Caco-2 (cell line): ENCODE results near the gene KMT2D. TPM values are rescaled to one million over a fixed set of nuclear protein-coding genes. Genes with fewer than 3 reads are reported as not detected.

ENCODE experiments used
- BruUV-seq: library from RNA; stranded (reverse); fragments of 400-500 nt; replicated peaks from 2 replicates; lab custom pipeline; 2021; lab: Mats Ljungman, UMichigan
- CTCF ChIA-PET: fragments of 300-600 bp; sonication (Branson Sonifier 250); formaldehyde crosslinking; loops from one replicate; lab custom pipeline; 2022; ENCODE audit warnings: antibody characterized with exemption; lab: Charles Lee
- POLR2A ChIA-PET: fragments of 300-600 bp; sonication (Branson Sonifier 250); formaldehyde crosslinking; loops from one replicate; lab custom pipeline; 2022; ENCODE audit warnings: antibody characterized with exemption; lab: Charles Lee
- DNase-seq, 2 experiments: peaks; one replicate each; pipeline versions ENCODE4 v3.0.0 to v3.0.0-alpha.2; 2020 to 2022
- H3K27me3 ChIP-seq: replicated peaks from 2 replicates; pipeline ENCODE4 v1.6.0; 2011; ENCODE audit warnings: low read length; ENCODE audit not compliant: control insufficient read depth, insufficient read depth
- H3K36me3 ChIP-seq: 2 replicates; pipeline ENCODE4 v1.5.1; 2011; ENCODE audit warnings: low read length; ENCODE audit not compliant: control insufficient read depth, insufficient read depth
- H3K4me1 ChIP-seq: fragments of 250-450 bp; sonication (Bioruptor Pico); 2 replicates; pipeline ENCODE4 v1.5.1; 2020; ENCODE audit warnings: mild to moderate bottlenecking
- H3K4me3 ChIP-seq: 2 replicates; pipeline ENCODE4 v1.5.1; 2011; ENCODE audit warnings: low read depth, mild to moderate bottlenecking, control low read depth, low read length
- H3K9me3 ChIP-seq: fragments of 250-450 bp; sonication (Bioruptor Pico); 2 replicates; pipeline ENCODE4 v1.5.1; 2020; ENCODE audit warnings: mild to moderate bottlenecking, moderate library complexity
- H3K27ac Mint-ChIP-seq: one replicate; pipeline ENCODE4 v1.8.0; 2022; ENCODE audit warnings: mixed read lengths; ENCODE audit not compliant: unreplicated experiment
- H3K27me3 Mint-ChIP-seq: one replicate; pipeline ENCODE4 v1.8.0; 2022; ENCODE audit warnings: mixed read lengths; ENCODE audit not compliant: insufficient read depth, unreplicated experiment
- H3K36me3 Mint-ChIP-seq: one replicate; pipeline ENCODE4 v1.8.0; 2022; ENCODE audit warnings: mild to moderate bottlenecking, mixed read lengths; ENCODE audit not compliant: insufficient read depth, unreplicated experiment
- H3K4me1 Mint-ChIP-seq: one replicate; pipeline ENCODE4 v1.8.0; 2022; ENCODE audit warnings: low read depth, mixed read lengths; ENCODE audit not compliant: unreplicated experiment
- H3K4me3 Mint-ChIP-seq: one replicate; pipeline ENCODE4 v1.8.0; 2022; ENCODE audit warnings: mild to moderate bottlenecking, moderate library complexity, mixed read lengths; ENCODE audit not compliant: unreplicated experiment
- H3K9me3 Mint-ChIP-seq: one replicate; pipeline ENCODE4 v1.8.0; 2022; ENCODE audit warnings: mixed read lengths; ENCODE audit not compliant: unreplicated experiment
- intact Hi-C: fragments of 100-400 bp; cut with micrococcal nuclease; formaldehyde crosslinking; loops from one replicate; pipeline ENCODE4 v1.10.0; 2022; ENCODE audit not compliant: unreplicated experiment
- total RNA-seq: library from RNA; stranded (reverse); gene quantifications from 2 replicates; pipeline ENCODE4 v1.2.3, GENCODE V29; 2022
- TF ChIP-seq, protein P1 (sequence below), 2 experiments: fragments of 200-600 bp in 1 of 2; IDR thresholded peaks; 1 replicate in 1 of 2; 2 replicates in 1 of 2; pipeline versions ENCODE4 v1.5.1 to v1.8.0; 2011 to 2022; ENCODE audit warnings: antibody characterized with exemption in 1 of 2, control low read depth in 1 of 2, inconsistent platforms in 1 of 2, low read depth in 1 of 2, low read length in 1 of 2, mild to moderate bottlenecking in 1 of 2, moderate library complexity in 1 of 2; ENCODE audit not compliant: insufficient read depth in 1 of 2, severe bottlenecking in 1 of 2, unreplicated experiment in 1 of 2

Gene KMT2D
- total RNA-seq, 1 experiment from 2014 or later, result 139 TPM

- ChIA-PET CTCF (no interaction called here), POLR2A (no interaction called here)
- no peaks in the 10 kb centered on the region for H3K4me1 Mint-ChIP-seq
- TF ChIP-seq, protein P1, sequence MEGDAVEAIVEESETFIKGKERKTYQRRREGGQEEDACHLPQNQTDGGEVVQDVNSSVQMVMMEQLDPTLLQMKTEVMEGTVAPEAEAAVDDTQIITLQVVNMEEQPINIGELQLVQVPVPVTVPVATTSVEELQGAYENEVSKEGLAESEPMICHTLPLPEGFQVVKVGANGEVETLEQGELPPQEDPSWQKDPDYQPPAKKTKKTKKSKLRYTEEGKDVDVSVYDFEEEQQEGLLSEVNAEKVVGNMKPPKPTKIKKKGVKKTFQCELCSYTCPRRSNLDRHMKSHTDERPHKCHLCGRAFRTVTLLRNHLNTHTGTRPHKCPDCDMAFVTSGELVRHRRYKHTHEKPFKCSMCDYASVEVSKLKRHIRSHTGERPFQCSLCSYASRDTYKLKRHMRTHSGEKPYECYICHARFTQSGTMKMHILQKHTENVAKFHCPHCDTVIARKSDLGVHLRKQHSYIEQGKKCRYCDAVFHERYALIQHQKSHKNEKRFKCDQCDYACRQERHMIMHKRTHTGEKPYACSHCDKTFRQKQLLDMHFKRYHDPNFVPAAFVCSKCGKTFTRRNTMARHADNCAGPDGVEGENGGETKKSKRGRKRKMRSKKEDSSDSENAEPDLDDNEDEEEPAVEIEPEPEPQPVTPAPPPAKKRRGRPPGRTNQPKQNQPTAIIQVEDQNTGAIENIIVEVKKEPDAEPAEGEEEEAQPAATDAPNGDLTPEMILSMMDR (IDR thresholded peaks at IDR 0.05; ENCODE audit: insufficient read depth in 1 of 2, low read depth in 1 of 2, low read length in 1 of 2, severe bottlenecking in 1 of 2, unreplicated experiment in 1 of 2), result no peak
- Histone ChIP-seq H3K36me3 (peaks cover 15% of the 10 kb centered on the region), H3K27me3 (no peaks in the 10 kb centered on the region), H3K4me3 (no peak overlapping the region), H3K9me3 (no peaks in the 10 kb centered on the region), H3K4me1 (no peaks in the 10 kb centered on the region)
- peak in 1 of 2 experiments; percentile 32 for DNase-seq
- BruUV-seq, result TSS peak; percentile 6
- H3K4me3 Mint-ChIP-seq, result no peak overlapping the region
- no peaks in the 10 kb centered on the region for H3K9me3 Mint-ChIP-seq
- intact Hi-C loops, result no loop called here
- H3K27ac Mint-ChIP-seq, result peak overlapping the region; percentile 7
- no peaks in the 10 kb centered on the region for H3K27me3 Mint-ChIP-seq
- peaks cover 96% of the 10 kb centered on the region for H3K36me3 Mint-ChIP-seq
Observed at GRCh38 chr12:49030714-49031572, 29.7 kb downstream of the KMT2D start.

GRCh38 chr12:49030119-49030518 is 30.5 kb downstream of the KMT2D start:
- H3K4me3 ChIP-seq, result no peak overlapping the region
- H3K27me3 ChIP-seq, result no peaks in the 10 kb centered on the region
- H3K4me1 ChIP-seq, result no peaks in the 10 kb centered on the region
- ChIA-PET CTCF (no interaction called here), POLR2A (no interaction called here)
- BruUV-seq, result no TSS peak
- DNase-seq, result no peak
- TF ChIP-seq, protein P1 (IDR thresholded peaks at IDR 0.05; ENCODE audit: insufficient read depth in 1 of 2, low read depth in 1 of 2, low read length in 1 of 2, severe bottlenecking in 1 of 2, unreplicated experiment in 1 of 2), result no peak
- Mint-ChIP-seq H3K9me3 (no peaks in the 10 kb centered on the region), H3K36me3 (peaks cover 94% of the 10 kb centered on the region), H3K4me1 (no peaks in the 10 kb centered on the region), H3K4me3 (no peak overlapping the region), H3K27ac (no peak overlapping the region), H3K27me3 (no peaks in the 10 kb centered on the region)
- H3K9me3 ChIP-seq, result no peaks in the 10 kb centered on the region
- peaks cover 16% of the 10 kb centered on the region for H3K36me3 ChIP-seq
- intact Hi-C loops, result no loop called here

- no peak for DNase-seq
- Mint-ChIP-seq H3K27ac (no peak overlapping the region), H3K27me3 (no peaks in the 10 kb centered on the region), H3K9me3 (no peaks in the 10 kb centered on the region), H3K4me1 (no peaks in the 10 kb centered on the region), H3K4me3 (no peak overlapping the region), H3K36me3 (peaks cover 92% of the 10 kb centered on the region)
- POLR2A ChIA-PET, result no interaction called here
- TF ChIP-seq, protein P1 (IDR thresholded peaks at IDR 0.05; ENCODE audit: insufficient read depth in 1 of 2, low read depth in 1 of 2, low read length in 1 of 2, severe bottlenecking in 1 of 2, unreplicated experiment in 1 of 2), result no peak
- Histone ChIP-seq H3K4me3 (no peak overlapping the region), H3K9me3 (no peaks in the 10 kb centered on the region), H3K4me1 (no peaks in the 10 kb centered on the region), H3K27me3 (no peaks in the 10 kb centered on the region), H3K36me3 (peaks cover 16% of the 10 kb centered on the region)
- intact Hi-C loops, result no loop called here
- BruUV-seq, result no TSS peak
- CTCF ChIA-PET, result no interaction called here
Observed at GRCh38 chr12:49028666-49029275, 31.8 kb downstream of the KMT2D start.
